Measurements from ENCODE around the gene CCDC15.

GRCh38 chr11:125053167-125053566 lies 99.2 kb downstream of the CCDC15 start:
- TF ChIP-seq POLR2A (IDR thresholded peaks at IDR 0.05) (no peak), CTCF (IDR thresholded peaks at IDR 0.05) (no peak), EP300 (IDR thresholded peaks at IDR 0.05) (no peak)

All from ovary (tissue), 3 donors.